Activated CD4-positive, alpha-beta T cell treated with anti-CD3 and anti-CD28 coated beads for 36 hours (primary cell): ENCODE measurements around the gene TRIM66. TPM values are rescaled to one million over a fixed set of nuclear protein-coding genes. Genes with fewer than 3 reads are reported as not detected.
A peak's percentile ranks its signal among the peaks of the same experiment; 100 is the strongest.

Experiments
- ATAC-seq: fragments of 200-7000 bp; cut with Tn5 transposase; one replicate; pipeline ENCODE4 v1.10.0; 2021; ENCODE audit warnings: mild to moderate bottlenecking, moderate library complexity
- CTCF ChIA-PET: fragments of 350-600 bp; sonication (Branson Sonifier 250); formaldehyde crosslinking; loops from one replicate; lab custom pipeline; 2021; ENCODE audit warnings: antibody characterized with exemption; lab: Charles Lee
- POLR2A ChIA-PET: fragments of 350-600 bp; sonication (Branson Sonifier 250); formaldehyde crosslinking; loops from one replicate; lab custom pipeline; 2021; ENCODE audit warnings: antibody characterized with exemption, inconsistent platforms; lab: Charles Lee
- DNase-seq: peaks from one replicate; pipeline ENCODE4 v3.0.0-alpha.2; 2020
- H3K27ac Mint-ChIP-seq: one replicate; pipeline ENCODE4 v1.8.0; 2021; ENCODE audit warnings: mixed read lengths
- H3K27me3 Mint-ChIP-seq: one replicate; pipeline ENCODE4 v1.8.0; 2021; ENCODE audit warnings: mixed read lengths
- H3K36me3 Mint-ChIP-seq: one replicate; pipeline ENCODE4 v1.8.0; 2021; ENCODE audit warnings: low read depth, mixed read lengths
- H3K4me1 Mint-ChIP-seq: one replicate; pipeline ENCODE4 v1.8.0; 2021; ENCODE audit warnings: mixed read lengths
- H3K4me3 Mint-ChIP-seq: one replicate; pipeline ENCODE4 v1.8.0; 2021; ENCODE audit warnings: mild to moderate bottlenecking, moderate library complexity, mixed read lengths
- H3K9me3 Mint-ChIP-seq: one replicate; pipeline ENCODE4 v1.8.0; 2021; ENCODE audit warnings: low read depth, mixed read lengths
- intact Hi-C, 2 experiments: fragments of 100-400 bp; cut with DNase I in 1 of 2; cut with micrococcal nuclease in 1 of 2; formaldehyde crosslinking; loops; one replicate each; pipeline versions ENCODE4 v1.14.2 to v1.15.1; 2022 to 2024; cut with DNase I, micrococcal nuclease
- total RNA-seq, 2 experiments: library from RNA; stranded (reverse); gene quantifications; one replicate each; pipeline ENCODE4 v1.2.3, GENCODE V29; 2021

TRIM66 gene
- total RNA-seq, 2 experiments from 2014 or later = 18.3 to 19.5 TPM

DNA sequence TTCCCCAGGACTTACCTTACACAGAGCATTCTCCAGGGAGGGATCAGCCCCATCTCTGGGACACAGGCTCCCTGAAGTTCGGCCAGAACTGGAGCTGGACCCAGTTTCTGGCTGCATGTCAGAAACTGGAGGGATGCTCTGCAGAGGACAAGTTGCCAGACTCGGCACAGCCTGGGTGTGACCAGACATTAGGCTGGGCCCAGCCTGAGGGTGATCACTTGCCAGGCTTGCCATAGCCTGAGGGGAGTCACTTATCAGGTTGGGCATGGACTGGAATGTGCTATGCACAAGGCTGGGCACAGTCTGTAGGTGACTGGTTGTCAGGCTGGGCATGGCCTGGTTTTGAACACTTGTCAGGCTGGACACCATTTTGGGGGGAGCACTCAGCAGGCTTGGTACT, 57.8 kb downstream of the TRIM66 start:
- ChIA-PET POLR2A (no interaction called here), CTCF (no interaction called here)
- intact Hi-C loops = no loop called here
- Mint-ChIP-seq H3K4me1 (no peaks in the 10 kb centered on the region), H3K27me3 (no peaks in the 10 kb centered on the region), H3K36me3 (peaks cover 18% of the 10 kb centered on the region), H3K27ac (no peak overlapping the region), H3K9me3 (no peaks in the 10 kb centered on the region), H3K4me3 (no peak overlapping the region)
- DNase-seq (no peak), ATAC-seq (no peak)

DNA sequence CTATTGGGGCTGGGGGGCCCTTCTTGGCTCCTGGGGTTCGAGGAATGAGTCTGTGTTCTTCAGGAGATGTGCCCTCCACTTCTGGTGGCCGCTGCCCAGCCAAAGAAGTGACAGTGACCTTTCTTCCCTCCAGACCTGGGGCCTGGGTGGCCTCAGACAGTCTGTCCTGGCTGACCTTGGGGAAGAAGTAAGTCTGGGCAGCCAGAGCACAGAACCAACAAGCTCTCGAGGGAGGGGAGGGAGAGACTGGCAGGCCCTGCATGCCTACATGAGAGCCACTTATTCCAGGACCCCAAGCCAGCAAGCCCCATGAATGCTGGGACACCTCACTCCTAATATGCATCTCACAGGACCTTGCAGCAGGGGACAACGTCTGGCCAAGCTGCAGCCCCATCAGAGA, 61.3 kb downstream of the TRIM66 start:
- ATAC-seq (no peak), DNase-seq (no peak)
- no peak overlapping the region for H3K27ac Mint-ChIP-seq
- H3K9me3 Mint-ChIP-seq = no peaks in the 10 kb centered on the region
- intact Hi-C loops = no loop called here
- H3K4me3 Mint-ChIP-seq = no peak overlapping the region
- H3K36me3 Mint-ChIP-seq = peaks cover 27% of the 10 kb centered on the region
- no peaks in the 10 kb centered on the region for H3K27me3 Mint-ChIP-seq
- no peaks in the 10 kb centered on the region for H3K4me1 Mint-ChIP-seq
- CTCF ChIA-PET = no interaction called here
- POLR2A ChIA-PET = no interaction called here

DNA sequence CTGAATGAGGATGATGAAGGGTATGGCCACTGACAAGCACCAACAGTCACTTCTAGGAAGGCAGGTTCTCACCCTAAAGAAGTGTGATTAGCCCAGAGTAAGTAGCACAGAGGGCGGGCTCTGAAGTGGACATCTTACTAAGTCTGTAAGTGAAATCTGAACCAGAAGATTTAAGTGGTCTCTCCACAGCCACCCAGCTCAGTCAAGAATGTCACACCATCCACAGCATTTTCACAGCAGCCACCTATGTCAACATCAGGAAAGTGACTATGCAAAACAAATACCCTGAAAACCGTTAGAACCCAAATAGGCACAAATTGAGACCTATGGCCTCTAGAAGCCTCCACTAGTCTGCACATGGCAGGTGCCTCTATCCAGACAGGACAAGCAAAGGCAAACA, 65.4 kb downstream of the TRIM66 start:
- no peaks in the 10 kb centered on the region for H3K9me3 Mint-ChIP-seq
- H3K27ac Mint-ChIP-seq = no peak overlapping the region
- H3K4me1 Mint-ChIP-seq = no peaks in the 10 kb centered on the region
- no peak for DNase-seq
- ATAC-seq = no peak
- intact Hi-C loops = no loop called here
- peaks cover 15% of the 10 kb centered on the region for H3K36me3 Mint-ChIP-seq
- H3K4me3 Mint-ChIP-seq = no peak overlapping the region
- CTCF ChIA-PET = interaction anchor here (1.0 kb wide), 1 partner anchor 18 kb away, joined by 3 read pairs; no protein-coding TSS in a partner anchor
- POLR2A ChIA-PET = no interaction called here
- no peaks in the 10 kb centered on the region for H3K27me3 Mint-ChIP-seq

DNA sequence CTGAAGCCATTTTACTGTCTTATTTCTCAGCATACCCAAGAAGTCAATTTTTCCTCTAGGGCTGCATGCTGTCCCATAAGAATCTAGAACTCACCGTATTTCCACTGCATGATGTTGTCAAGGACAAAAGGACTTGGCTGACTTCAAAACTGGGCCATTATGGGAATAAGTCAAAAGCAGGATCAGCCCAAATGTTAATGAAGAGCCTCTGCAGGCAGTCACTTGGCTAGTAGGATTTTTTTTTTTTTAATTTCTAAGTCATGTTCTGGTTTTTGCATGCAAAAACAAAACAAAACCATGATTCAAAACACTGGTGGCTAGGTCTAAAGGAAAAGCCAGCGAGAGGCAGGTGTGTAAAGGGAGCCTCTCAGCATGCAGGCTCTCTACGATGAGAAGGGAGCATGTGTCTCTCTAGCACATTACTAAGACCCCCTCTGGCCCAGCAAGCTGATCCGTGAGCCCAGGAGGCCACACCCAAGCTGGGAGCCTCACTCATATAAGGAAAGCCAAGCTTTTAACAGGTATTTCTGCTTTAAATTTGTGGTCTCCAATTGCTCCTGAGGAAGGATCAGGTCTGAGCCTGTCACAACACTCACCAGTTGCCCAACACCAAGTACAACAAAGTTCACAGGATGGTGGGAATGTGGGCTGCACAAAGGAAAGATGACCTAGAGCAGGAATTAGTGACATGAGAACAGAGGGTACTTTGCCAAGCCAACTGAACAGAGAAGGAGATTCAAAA, 67.0 kb downstream of the TRIM66 start:
- POLR2A ChIA-PET = no interaction called here

DNA sequence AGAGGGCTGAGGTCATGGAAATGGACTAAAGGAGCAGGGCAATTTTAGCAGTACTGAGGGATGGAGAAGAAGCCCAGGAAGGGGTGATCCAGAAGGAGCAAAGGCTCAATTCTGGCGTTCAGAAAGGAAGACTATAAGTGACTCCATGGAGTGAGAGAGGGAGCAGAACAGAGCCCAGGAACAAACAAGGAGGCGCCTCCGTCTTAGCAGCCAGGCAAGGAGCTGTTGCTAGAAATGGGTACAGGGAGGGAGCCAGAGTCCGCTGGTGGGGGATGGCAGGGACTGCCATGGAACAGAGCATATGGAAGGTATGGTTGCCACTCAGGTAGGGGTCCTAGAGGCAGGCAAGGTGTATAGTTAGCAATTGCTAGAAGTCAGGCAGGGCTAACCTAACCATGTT, 68.0 kb downstream of the TRIM66 start:
- CTCF ChIA-PET = no interaction called here

More for the DNA sequence above, 67.0 kb downstream of the TRIM66 start:
- CTCF ChIA-PET = interaction anchor here (0.6 kb wide), 1 partner anchor 151 kb away, joined by 3 read pairs; no protein-coding TSS in a partner anchor
- no peaks in the 10 kb centered on the region for H3K27me3 Mint-ChIP-seq
- no peak overlapping the region for H3K4me3 Mint-ChIP-seq
- H3K27ac Mint-ChIP-seq = no peak overlapping the region
- H3K36me3 Mint-ChIP-seq = peaks cover 13% of the 10 kb centered on the region
- ATAC-seq (no peak), DNase-seq (no peak)
- intact Hi-C loops = no loop called here
- H3K9me3 Mint-ChIP-seq = no peaks in the 10 kb centered on the region
- H3K4me1 Mint-ChIP-seq = peaks cover 4% of the 10 kb centered on the region

DNA sequence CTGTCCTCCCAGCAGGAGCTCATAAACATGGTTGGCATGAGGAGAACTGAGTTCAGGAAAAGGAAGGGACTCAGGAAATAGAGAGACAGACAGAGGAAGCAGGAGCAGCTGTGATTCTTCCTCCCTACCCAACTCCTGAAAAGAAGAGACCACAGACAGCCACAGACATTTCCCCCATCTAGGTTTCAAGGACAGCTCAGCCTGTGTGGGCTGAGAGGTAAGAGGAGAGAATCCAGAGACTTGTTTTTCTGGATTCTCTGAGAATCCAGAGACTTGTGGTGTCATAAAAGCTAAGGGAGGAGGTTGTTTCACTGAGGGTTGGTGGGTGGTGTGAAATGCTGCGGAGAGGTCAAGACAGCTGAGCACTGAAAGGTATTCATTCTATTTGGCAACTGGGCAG, 69.4 kb downstream of the TRIM66 start:
- H3K27ac Mint-ChIP-seq = no peak overlapping the region
- CTCF ChIA-PET = interaction anchor here (0.9 to 1.0 kb wide), 2 partner anchors 14 to 106 kb away, joined by 3 to 5 read pairs; no protein-coding TSS in a partner anchor
- ATAC-seq (no peak), DNase-seq (no peak)
- H3K4me1 Mint-ChIP-seq = peaks cover 8% of the 10 kb centered on the region
- no peaks in the 10 kb centered on the region for H3K9me3 Mint-ChIP-seq
- intact Hi-C loops = no loop called here
- no peaks in the 10 kb centered on the region for H3K27me3 Mint-ChIP-seq
- H3K36me3 Mint-ChIP-seq = peaks cover 7% of the 10 kb centered on the region
- H3K4me3 Mint-ChIP-seq = no peak overlapping the region
- POLR2A ChIA-PET = no interaction called here

More for the DNA sequence above, 68.0 kb downstream of the TRIM66 start:
- no peak overlapping the region for H3K27ac Mint-ChIP-seq
- no peaks in the 10 kb centered on the region for H3K27me3 Mint-ChIP-seq
- POLR2A ChIA-PET = no interaction called here
- ATAC-seq (no peak), DNase-seq (no peak)
- H3K36me3 Mint-ChIP-seq = peaks cover 9% of the 10 kb centered on the region
- H3K9me3 Mint-ChIP-seq = no peaks in the 10 kb centered on the region
- peaks cover 8% of the 10 kb centered on the region for H3K4me1 Mint-ChIP-seq
- intact Hi-C loops = no loop called here
- no peak overlapping the region for H3K4me3 Mint-ChIP-seq

DNA sequence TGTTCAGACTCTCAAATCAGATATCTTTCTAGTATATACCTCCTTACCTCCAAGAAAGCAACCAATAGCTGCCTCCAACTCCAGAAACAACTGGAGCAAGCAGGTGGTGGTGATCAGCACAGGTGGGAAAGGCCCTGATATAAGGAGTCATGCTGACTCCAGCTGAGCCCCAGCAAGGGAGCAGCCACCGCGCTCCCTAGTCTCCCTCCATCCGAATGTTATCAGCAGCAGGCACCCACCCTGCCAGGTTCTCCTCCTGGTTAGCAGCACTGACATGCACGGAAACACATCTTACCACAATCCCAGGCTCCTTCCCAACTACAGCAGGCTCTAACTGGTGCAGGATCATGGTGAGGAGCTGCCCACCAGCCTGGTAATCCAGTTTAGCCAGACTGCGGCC, 69.9 kb downstream of the TRIM66 start:
- Mint-ChIP-seq H3K9me3 (no peaks in the 10 kb centered on the region), H3K27ac (no peak overlapping the region), H3K36me3 (peaks cover 5% of the 10 kb centered on the region), H3K4me1 (peaks cover 8% of the 10 kb centered on the region), H3K4me3 (no peak overlapping the region), H3K27me3 (no peaks in the 10 kb centered on the region)
- ATAC-seq (no peak), DNase-seq (no peak)
- intact Hi-C loops = no loop called here
- ChIA-PET CTCF (interaction anchor here (0.9 to 1.1 kb wide), 3 partner anchors 14 to 107 kb away, joined by 3 to 5 read pairs (median 3); no protein-coding TSS in a partner anchor), POLR2A (no interaction called here)

DNA sequence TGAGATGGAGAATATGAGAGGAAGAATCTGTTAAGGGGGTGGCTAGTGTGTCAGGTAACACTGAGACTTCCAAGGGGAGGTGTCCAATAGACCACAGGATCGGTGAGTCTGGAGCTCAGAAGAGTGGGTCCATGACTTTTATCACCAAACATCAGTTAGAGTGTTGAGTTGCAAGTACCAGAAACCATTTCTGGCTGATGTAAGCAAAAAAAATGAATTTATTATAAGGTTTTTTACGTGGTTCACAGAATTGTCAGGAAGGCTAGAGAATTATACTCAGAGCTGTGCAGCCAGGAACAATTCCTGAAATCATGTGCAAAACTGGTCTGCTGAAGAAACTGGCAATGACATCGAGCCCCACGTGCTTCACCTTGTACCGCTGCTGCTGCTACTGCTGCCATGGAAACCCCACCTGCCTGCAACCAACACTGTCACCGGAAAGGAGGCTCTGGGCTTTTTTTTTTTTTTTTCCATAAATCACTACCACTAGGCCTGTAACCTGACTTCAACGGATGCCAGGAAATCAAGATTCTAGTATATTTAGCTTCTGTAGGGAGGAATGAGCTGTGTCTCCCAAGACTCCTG, 71.8 kb downstream of the TRIM66 start:
- CTCF ChIA-PET = interaction anchor here (0.6 to 0.7 kb wide), 2 partner anchors 9 to 293 kb away, joined by 3 read pairs; no protein-coding TSS in a partner anchor
- Mint-ChIP-seq H3K27ac (no peak overlapping the region), H3K4me3 (no peak overlapping the region), H3K4me1 (peaks cover 8% of the 10 kb centered on the region), H3K9me3 (no peaks in the 10 kb centered on the region), H3K27me3 (peaks cover 1% of the 10 kb centered on the region), H3K36me3 (peaks cover 2% of the 10 kb centered on the region)
- intact Hi-C loops = no loop called here
- peak; percentile 63 for DNase-seq
- ATAC-seq = peak; percentile 93
- POLR2A ChIA-PET = no interaction called here

DNA sequence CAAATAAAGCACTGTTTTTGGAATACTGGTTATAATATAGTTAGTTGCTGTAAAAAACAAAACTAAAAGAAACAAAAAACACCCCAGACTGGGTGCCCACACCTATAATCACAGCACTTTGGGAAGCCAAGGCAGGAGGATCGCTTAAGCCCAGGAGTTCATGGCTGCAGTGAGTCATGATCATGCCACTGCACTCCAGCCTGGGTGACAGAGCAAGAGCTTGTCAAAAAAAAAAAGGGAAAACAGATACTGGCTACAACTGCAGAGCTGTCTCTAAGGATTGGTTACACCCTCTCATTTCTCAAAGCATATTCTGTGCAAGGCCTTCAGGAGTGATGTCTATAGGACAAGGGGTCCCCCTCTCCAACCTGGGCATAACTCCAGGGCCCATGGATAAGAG, 73.8 kb downstream of the TRIM66 start:
- ChIA-PET POLR2A (no interaction called here), CTCF (no interaction called here)
- ATAC-seq = no peak
- H3K4me3 Mint-ChIP-seq = no peak overlapping the region
- DNase-seq = no peak
- no peak overlapping the region for H3K27ac Mint-ChIP-seq
- intact Hi-C loops = no loop called here
- H3K4me1 Mint-ChIP-seq = peaks cover 8% of the 10 kb centered on the region
- H3K9me3 Mint-ChIP-seq = no peaks in the 10 kb centered on the region
- H3K27me3 Mint-ChIP-seq = peaks cover 12% of the 10 kb centered on the region
- no peaks in the 10 kb centered on the region for H3K36me3 Mint-ChIP-seq

DNA sequence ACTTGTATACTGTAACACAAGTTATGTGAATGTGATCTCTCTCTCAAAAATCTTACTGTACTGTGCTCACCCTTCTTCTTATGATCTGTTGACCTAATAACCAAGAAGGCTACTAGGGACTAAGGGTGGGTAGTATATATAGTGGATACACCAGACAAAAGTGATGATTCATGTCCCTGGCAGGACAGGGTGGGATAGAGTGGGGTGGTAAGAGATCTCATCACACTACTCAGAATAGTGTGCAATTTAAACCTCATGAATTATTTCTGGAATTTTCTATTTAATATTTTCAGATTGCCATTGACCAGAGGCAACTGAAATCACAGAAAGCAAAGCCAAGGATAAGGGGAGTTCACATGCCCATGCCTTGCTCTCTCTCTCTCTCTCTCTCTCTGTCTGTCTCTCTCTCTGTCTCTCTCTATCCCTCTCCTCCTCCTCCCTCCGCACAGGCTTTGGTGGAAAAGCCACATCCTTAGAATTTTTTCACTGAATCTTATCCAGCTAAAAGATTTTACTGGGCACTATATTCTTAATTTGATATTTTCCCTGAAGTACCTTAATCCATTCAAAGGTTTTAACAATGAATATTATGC, 76.4 kb downstream of the TRIM66 start:
- CTCF ChIA-PET = interaction anchor here (1.2 kb wide), 1 partner anchor 278 kb away, joined by 3 read pairs; no protein-coding TSS in a partner anchor

DNA sequence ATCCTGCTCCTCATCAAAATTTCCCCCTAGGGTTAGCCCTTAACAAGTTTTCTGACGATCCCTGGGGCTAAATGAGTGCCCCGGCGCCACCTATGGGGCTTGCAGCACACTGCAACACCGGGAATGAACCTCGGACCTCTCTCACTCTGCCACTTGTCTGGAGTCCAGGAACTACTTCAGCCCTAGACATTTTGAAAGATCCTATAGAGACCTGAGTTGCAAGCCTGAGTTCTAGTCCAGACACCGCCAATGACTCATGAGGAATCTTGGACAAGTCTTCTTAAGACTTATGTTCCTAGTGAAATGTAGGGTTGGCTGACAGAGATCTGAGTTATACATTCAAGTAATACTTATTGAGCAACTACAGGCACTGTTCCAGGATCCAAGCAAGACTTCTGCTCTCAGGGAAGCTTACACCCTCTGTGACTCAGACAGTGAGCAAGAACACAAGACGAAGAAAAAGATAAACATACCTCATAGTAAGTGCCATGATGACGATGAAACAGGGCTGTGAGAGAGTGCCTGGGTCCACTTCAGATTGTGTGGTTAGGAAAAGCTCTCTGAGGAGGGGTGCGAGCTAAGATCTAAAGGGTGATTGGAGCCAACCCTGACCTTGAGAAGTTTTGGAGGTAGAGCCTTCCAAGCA, 78.3 kb downstream of the TRIM66 start:
- no peak overlapping the region for H3K4me3 Mint-ChIP-seq

More for the DNA sequence above, 76.4 kb downstream of the TRIM66 start:
- ATAC-seq (no peak), DNase-seq (no peak)
- POLR2A ChIA-PET = no interaction called here
- H3K4me3 Mint-ChIP-seq = no peak overlapping the region
- no peak overlapping the region for H3K27ac Mint-ChIP-seq
- H3K27me3 Mint-ChIP-seq = peaks cover 21% of the 10 kb centered on the region
- H3K9me3 Mint-ChIP-seq = no peaks in the 10 kb centered on the region
- intact Hi-C loops = no loop called here
- no peaks in the 10 kb centered on the region for H3K36me3 Mint-ChIP-seq
- peaks cover 8% of the 10 kb centered on the region for H3K4me1 Mint-ChIP-seq

More for the DNA sequence above, 78.3 kb downstream of the TRIM66 start:
- peak; percentile 78 for ATAC-seq
- Mint-ChIP-seq H3K4me1 (no peaks in the 10 kb centered on the region), H3K36me3 (no peaks in the 10 kb centered on the region), H3K9me3 (no peaks in the 10 kb centered on the region), H3K27me3 (peaks cover 23% of the 10 kb centered on the region), H3K27ac (no peak overlapping the region)
- POLR2A ChIA-PET = no interaction called here
- CTCF ChIA-PET = interaction anchor here (1.0 to 1.2 kb wide), 2 partner anchors 37 to 41 kb away, joined by 4 read pairs; no protein-coding TSS in a partner anchor
- DNase-seq = peak; percentile 70
- intact Hi-C loops = no loop called here
